GM19324 (cell line): ENCODE data around the gene SLC39A2.

Experiments
- ATAC-seq: cut with Tn5 transposase; IDR thresholded peaks from one replicate; pipeline ENCODE4 v1.9.1; 2021; ENCODE audit warnings: mild to moderate bottlenecking, moderate library complexity; ENCODE audit not compliant: unreplicated experiment, low FRiP score

SLC39A2 gene

DNA sequence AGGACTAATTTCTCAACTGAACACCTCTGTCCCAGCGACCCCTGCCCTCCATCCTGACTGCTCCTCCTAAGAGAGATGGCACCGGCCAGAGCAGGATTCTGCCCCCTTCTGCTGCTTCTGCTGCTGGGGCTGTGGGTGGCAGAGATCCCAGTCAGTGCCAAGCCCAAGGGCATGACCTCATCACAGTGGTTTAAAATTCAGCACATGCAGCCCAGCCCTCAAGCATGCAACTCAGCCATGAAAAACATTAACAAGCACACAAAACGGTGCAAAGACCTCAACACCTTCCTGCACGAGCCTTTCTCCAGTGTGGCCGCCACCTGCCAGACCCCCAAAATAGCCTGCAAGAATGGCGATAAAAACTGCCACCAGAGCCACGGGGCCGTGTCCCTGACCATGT is 43.8 kb downstream of the SLC39A2 start:
- no peak for ATAC-seq

DNA sequence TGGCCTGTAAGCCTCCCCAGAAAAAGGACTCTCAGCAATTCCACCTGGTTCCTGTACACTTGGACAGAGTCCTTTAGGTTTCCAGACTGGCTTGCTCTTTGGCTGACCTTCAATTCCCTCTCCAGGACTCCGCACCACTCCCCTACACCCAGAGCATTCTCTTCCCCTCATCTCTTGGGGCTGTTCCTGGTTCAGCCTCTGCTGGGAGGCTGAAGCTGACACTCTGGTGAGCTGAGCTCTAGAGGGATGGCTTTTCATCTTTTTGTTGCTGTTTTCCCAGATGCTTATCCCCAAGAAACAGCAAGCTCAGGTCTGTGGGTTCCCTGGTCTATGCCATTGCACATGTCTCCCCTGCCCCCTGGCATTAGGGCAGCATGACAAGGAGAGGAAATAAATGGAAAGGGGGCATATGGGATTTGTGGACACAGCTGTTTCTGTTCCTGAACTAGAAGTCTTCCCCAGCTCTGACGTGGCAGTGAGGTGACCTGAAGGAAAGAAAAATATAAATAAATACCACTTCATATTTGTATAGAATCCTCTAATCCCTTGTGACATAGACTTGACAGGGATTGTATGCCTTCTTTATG is 44.4 kb downstream of the SLC39A2 start:
- ATAC-seq, result no peak

DNA sequence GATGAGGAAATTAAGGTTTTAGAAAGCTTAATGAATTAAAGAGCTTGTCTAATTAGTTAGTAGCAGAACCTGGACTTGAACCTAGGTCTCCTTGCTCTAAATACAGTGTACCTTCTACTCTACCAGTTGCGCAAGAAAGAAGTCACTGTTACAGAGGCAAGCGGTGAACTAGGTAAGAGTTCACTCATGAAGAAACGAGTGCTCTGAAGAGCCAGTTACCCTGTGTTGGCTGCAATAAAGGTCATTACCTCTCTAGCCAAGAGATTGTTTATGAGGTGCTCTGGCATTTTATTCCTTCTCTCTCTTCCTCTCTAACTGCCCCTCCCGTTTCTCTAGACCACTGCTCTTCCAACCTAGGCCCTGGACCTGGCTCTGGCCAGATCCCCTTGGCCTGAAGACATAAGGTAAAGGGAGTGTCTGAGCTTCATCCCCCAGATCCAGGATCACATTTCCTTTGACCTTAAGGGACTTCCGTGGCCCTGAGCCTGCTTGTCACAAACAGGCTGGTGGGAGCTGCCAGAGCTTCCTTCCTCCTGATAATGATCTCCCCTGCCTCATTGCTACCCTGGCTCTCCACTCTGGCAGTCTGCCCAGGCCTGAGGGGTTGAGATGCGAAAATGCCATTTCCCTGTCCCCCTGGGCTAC is 45.0 kb downstream of the SLC39A2 start:
- ATAC-seq, result no peak

DNA sequence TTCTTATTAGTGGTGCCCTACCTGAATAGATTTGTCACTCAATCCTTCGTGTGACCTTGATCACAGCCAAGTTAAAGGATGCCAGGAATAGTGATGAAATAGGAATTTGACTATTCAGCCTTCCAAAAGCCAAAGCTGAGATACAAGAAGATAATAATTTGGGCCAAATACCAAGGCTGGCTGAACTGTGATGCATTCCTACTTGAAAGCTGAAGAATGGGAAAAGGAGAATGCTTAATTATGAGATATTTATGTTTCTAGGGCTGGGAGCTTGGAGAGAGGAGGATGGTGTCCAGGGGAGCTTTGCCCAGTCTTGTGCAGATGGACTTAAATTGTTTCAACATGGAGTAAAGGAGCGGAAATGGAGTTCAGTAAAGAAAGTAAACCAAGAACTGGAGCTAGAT is 48.3 kb downstream of the SLC39A2 start:
- no peak for ATAC-seq

DNA sequence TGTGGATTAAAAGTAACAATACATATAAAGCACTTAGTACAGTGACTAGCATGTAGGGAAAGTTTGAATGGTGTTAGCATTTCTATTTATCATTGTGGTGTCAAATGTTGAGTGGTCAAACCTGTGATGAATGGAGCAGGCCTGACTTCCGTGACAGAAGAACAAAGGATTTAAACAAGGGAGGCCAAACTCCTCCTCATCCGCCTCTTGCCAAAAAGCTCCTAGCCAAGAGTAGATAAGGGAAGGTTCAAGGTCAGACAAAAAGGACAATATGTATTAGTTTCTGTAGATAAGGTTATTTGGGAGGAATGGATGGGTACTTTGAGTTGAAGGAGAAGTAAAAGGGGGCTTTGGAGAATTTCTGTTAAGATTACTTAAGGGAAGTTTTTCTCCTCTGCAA is 49.5 kb downstream of the SLC39A2 start:
- ATAC-seq, result no peak

DNA sequence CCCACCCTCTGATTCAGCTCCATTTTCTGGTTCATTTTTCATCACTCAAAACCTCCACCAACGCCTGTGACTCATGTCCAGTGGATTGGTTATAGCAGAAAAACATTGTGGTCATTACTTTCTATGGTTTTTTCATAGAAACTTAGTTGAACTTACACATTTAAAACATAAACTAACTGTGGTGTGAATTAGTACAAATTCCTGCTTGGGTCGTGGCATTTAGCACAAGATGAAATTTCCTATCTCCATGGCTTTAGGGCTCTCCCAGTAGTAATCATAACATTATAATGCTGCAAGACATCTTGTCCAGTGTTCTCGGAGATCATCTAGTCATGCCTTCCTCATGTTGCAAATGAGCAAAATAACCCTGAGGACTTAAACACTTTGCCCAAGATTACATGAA is 50.2 kb downstream of the SLC39A2 start:
- ATAC-seq, result no peak

DNA sequence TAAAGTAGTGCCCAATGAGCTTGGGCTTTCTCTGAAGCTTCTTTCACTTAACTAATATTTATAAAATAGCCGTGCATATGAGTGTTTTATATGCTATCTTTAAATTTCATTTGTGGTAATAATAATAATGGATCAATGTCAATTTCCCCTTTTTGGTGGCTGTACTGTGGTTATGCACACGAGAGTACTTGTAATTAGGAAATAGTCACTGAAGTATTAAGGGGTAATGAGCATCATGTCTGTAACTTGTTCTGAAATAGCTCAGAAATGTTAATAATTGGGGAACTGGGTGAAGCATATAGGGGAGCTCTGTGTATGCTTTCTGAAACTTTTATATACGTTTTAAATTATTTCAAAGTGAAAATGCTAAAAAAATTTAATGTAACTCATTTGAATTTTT is 51.5 kb downstream of the SLC39A2 start:
- ATAC-seq, result no peak
